BLaER1 treated with 17β-estradiol and CSF1 and Interleukin-3, amounts not matched to agents 10 nM and 100 nM (cell line): ENCODE results near the gene APOE.

Source experiments
- H3K27ac ChIP-seq, 11 experiments: shearing (Covaris generic); formaldehyde crosslinking; 2 replicates each; pipeline ENCODE4 v1.8.1; 2022
- H3K27me3 ChIP-seq, 11 experiments: shearing (Covaris generic); formaldehyde crosslinking; 2 replicates each; pipeline ENCODE4 v1.8.1; 2022
- H3K36me3 ChIP-seq, 11 experiments: shearing (Covaris generic); formaldehyde crosslinking; 2 replicates each; pipeline ENCODE4 v1.8.1; 2022
- H3K4me1 ChIP-seq, 10 experiments: shearing (Covaris generic); formaldehyde crosslinking; 2 replicates each; pipeline ENCODE4 v1.8.1; 2022
- H3K4me2 ChIP-seq, 11 experiments: shearing (Covaris generic); formaldehyde crosslinking; 2 replicates each; pipeline ENCODE4 v1.8.1; 2022
- H3K4me3 ChIP-seq, 10 experiments: shearing (Covaris generic); formaldehyde crosslinking; 2 replicates each; pipeline ENCODE4 v1.8.1; 2022
- H3K9ac ChIP-seq, 11 experiments: shearing (Covaris generic); formaldehyde crosslinking; 2 replicates each; pipeline ENCODE4 v1.8.1; 2022
- H3K9me3 ChIP-seq, 11 experiments: shearing (Covaris generic); formaldehyde crosslinking; replicated peaks in 1 of 11; 2 replicates each; pipeline ENCODE4 v1.8.1; 2022
- H4K20me1 ChIP-seq, 11 experiments: shearing (Covaris generic); formaldehyde crosslinking; 2 replicates each; pipeline ENCODE4 v1.8.1; 2022
- Cebpa-rat ChIP-seq, 11 experiments: shearing (Covaris generic); IDR thresholded peaks; 2 replicates each; pipeline ENCODE4 v1.8.1; 2022

Gene APOE

GRCh38 chr19:44900328-44901244, 5.0 kb upstream of the APOE start:
- Histone ChIP-seq H4K20me1 (peaks cover 0 to 91% (median 71%) of the 10 kb centered on the region in 11 experiments; a peak in 18 of 22 replicates), H3K27ac (no peak overlapping the region), H3K4me2 (no peak overlapping the region), H3K27me3 (peaks cover 3 to 5% (median 4%) of the 10 kb centered on the region in 11 experiments; a peak in 18 of 22 replicates), H3K9ac (peak overlapping the region in 1 of 11 experiments; percentile 29; a peak in 1 of 22 replicates), H3K36me3 (peaks cover 65 to 92% (median 86%) of the 10 kb centered on the region in 11 experiments), H3K9me3 (no peaks in the 10 kb centered on the region), H3K4me1 (peaks cover 0 to 18% (median 5%) of the 10 kb centered on the region in 10 experiments; a peak in 12 of 20 replicates), H3K4me3 (no peak overlapping the region)
- no peak for TF ChIP-seq Cebpa-rat (IDR thresholded peaks at IDR 0.05)

GRCh38 chr19:44903216-44903601, 2.4 kb upstream of the APOE start:
- Histone ChIP-seq H3K27ac (no peak overlapping the region), H3K27me3 (peaks cover 7 to 15% (median 9%) of the 10 kb centered on the region in 11 experiments; a peak in 19 of 22 replicates), H3K36me3 (peaks cover 39 to 65% (median 59%) of the 10 kb centered on the region in 11 experiments), H3K4me2 (no peak overlapping the region), H4K20me1 (peaks cover 0 to 64% (median 45%) of the 10 kb centered on the region in 11 experiments; a peak in 17 of 22 replicates), H3K4me1 (peaks cover 0 to 22% (median 8%) of the 10 kb centered on the region in 10 experiments; a peak in 12 of 20 replicates), H3K9me3 (no peaks in the 10 kb centered on the region), H3K9ac (no peak overlapping the region), H3K4me3 (no peak overlapping the region)
- TF ChIP-seq Cebpa-rat (IDR thresholded peaks at IDR 0.05) = no peak

DNA sequence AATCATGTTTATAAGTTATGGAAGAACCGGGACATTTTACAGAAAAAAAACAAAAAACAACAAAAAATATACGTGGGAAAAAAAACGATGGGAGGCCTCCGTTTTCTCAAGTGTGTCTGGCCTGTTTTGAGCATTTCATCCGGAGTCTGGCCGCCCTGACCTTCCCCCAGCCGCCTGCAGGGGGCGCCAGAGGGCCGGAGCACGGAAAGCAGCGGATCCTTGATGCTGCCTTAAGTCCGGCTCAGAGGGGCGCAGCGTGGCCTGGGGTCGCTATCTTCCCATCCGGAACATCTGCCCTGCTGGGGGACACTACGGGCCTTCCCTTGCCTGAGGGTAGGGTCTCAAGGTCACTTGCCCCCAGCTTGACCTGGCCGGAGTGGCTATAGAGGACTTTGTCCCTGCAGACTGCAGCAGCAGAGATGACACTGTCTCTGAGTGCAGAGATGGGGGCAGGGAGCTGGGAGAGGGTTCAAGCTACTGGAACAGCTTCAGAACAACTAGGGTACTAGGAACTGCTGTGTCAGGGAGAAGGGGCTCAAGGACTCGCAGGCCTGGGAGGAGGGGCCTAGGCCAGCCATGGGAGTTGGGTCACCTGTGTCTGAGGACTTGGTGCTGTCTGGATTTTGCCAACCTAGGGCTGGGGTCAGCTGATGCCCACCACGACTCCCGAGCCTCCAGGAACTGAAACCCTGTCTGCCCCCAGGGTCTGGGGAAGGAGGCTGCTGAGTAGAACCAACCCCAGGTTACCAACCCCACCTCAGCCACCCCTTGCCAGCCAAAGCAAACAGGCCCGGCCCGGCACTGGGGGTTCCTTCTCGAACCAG, 1.8 kb upstream of the APOE start:
- peak overlapping the region in 2 of 11 experiments; percentile 25 to 54; a peak in 3 of 22 replicates for H3K4me2 ChIP-seq
- peaks cover 34 to 59% (median 54%) of the 10 kb centered on the region in 11 experiments for H3K36me3 ChIP-seq
- peaks cover 7 to 15% (median 9%) of the 10 kb centered on the region in 11 experiments; a peak in 19 of 22 replicates for H3K27me3 ChIP-seq
- peak overlapping the region in 2 of 11 experiments; percentile 8 to 40; a peak in 3 of 22 replicates for H3K9ac ChIP-seq
- peaks cover 0 to 22% (median 8%) of the 10 kb centered on the region in 10 experiments; a peak in 12 of 20 replicates for H3K4me1 ChIP-seq
- H3K9me3 ChIP-seq = no peaks in the 10 kb centered on the region
- H4K20me1 ChIP-seq = peaks cover 0 to 58% (median 44%) of the 10 kb centered on the region in 11 experiments; a peak in 17 of 22 replicates
- H3K27ac ChIP-seq = peak overlapping the region in 1 of 11 experiments; percentile 29; a peak in 2 of 22 replicates
- no peak overlapping the region for H3K4me3 ChIP-seq
- TF ChIP-seq Cebpa-rat (IDR thresholded peaks at IDR 0.05) = no peak

DNA sequence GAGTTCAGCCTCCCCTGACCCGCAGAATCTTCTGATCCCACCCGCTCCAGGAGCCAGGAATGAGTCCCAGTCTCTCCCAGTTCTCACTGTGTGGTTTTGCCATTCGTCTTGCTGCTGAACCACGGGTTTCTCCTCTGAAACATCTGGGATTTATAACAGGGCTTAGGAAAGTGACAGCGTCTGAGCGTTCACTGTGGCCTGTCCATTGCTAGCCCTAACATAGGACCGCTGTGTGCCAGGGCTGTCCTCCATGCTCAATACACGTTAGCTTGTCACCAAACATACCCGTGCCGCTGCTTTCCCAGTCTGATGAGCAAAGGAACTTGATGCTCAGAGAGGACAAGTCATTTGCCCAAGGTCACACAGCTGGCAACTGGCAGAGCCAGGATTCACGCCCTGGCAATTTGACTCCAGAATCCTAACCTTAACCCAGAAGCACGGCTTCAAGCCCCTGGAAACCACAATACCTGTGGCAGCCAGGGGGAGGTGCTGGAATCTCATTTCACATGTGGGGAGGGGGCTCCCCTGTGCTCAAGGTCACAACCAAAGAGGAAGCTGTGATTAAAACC, 1.1 kb upstream of the APOE start:
- Histone ChIP-seq H3K4me2 (peak overlapping the region in 1 of 11 experiments; percentile 54; a peak in 2 of 22 replicates), H4K20me1 (peaks cover 0 to 53% (median 38%) of the 10 kb centered on the region in 11 experiments; a peak in 17 of 22 replicates), H3K27ac (no peak overlapping the region), H3K4me1 (peaks cover 0 to 23% (median 8%) of the 10 kb centered on the region in 10 experiments; a peak in 12 of 20 replicates), H3K9me3 (no peaks in the 10 kb centered on the region), H3K27me3 (peaks cover 7 to 15% (median 9%) of the 10 kb centered on the region in 11 experiments; a peak in 19 of 22 replicates), H3K36me3 (peaks cover 34 to 53% (median 47%) of the 10 kb centered on the region in 11 experiments), H3K4me3 (no peak overlapping the region), H3K9ac (no peak overlapping the region; a peak in 1 of 22 replicates)
- TF ChIP-seq Cebpa-rat (IDR thresholded peaks at IDR 0.05) = no peak

- peaks cover 3 to 22% (median 16%) of the 10 kb centered on the region in 11 experiments for H3K36me3 ChIP-seq
- peaks cover 7 to 15% (median 9%) of the 10 kb centered on the region in 11 experiments; a peak in 19 of 22 replicates for H3K27me3 ChIP-seq
- peaks cover 0 to 54% (median 35%) of the 10 kb centered on the region in 10 experiments; a peak in 17 of 20 replicates for H3K4me1 ChIP-seq
- no peak overlapping the region for H3K27ac ChIP-seq
- H3K4me3 ChIP-seq = no peak overlapping the region
- TF ChIP-seq Cebpa-rat (IDR thresholded peaks at IDR 0.05) = no peak
- H4K20me1 ChIP-seq = peaks cover 0 to 22% (median 16%) of the 10 kb centered on the region in 11 experiments; a peak in 17 of 22 replicates
- peak overlapping the region in 1 of 11 experiments; percentile 24; a peak in 1 of 22 replicates for H3K9ac ChIP-seq
- H3K9me3 ChIP-seq = no peaks in the 10 kb centered on the region
- no peak overlapping the region for H3K4me2 ChIP-seq
Observed at GRCh38 chr19:44907613-44908012, 2.0 kb downstream of the APOE start.

DNA sequence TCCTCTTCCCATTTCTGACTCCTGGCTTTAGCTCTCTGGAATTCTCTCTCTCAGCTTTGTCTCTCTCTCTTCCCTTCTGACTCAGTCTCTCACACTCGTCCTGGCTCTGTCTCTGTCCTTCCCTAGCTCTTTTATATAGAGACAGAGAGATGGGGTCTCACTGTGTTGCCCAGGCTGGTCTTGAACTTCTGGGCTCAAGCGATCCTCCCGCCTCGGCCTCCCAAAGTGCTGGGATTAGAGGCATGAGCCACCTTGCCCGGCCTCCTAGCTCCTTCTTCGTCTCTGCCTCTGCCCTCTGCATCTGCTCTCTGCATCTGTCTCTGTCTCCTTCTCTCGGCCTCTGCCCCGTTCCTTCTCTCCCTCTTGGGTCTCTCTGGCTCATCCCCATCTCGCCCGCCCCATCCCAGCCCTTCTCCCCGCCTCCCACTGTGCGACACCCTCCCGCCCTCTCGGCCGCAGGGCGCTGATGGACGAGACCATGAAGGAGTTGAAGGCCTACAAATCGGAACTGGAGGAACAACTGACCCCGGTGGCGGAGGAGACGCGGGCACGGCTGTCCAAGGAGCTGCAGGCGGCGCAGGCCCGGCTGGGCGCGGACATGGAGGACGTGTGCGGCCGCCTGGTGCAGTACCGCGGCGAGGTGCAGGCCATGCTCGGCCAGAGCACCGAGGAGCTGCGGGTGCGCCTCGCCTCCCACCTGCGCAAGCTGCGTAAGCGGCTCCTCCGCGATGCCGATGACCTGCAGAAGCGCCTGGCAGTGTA, 2.7 kb downstream of the APOE start:
- Histone ChIP-seq H3K9ac (peak overlapping the region in 1 of 11 experiments; percentile 24; a peak in 2 of 22 replicates), H3K4me1 (peaks cover 0 to 60% (median 41%) of the 10 kb centered on the region in 10 experiments; a peak in 17 of 20 replicates), H3K36me3 (peaks cover 0 to 15% (median 10%) of the 10 kb centered on the region in 11 experiments; a peak in 16 of 22 replicates), H3K27ac (no peak overlapping the region), H4K20me1 (peaks cover 0 to 15% (median 10%) of the 10 kb centered on the region in 11 experiments; a peak in 16 of 22 replicates), H3K27me3 (peaks cover 7 to 15% (median 9%) of the 10 kb centered on the region in 11 experiments; a peak in 19 of 22 replicates), H3K4me3 (no peak overlapping the region), H3K4me2 (no peak overlapping the region), H3K9me3 (no peaks in the 10 kb centered on the region)
- no peak for TF ChIP-seq Cebpa-rat (IDR thresholded peaks at IDR 0.05)

GRCh38 chr19:44908836-44909261, 3.3 kb downstream of the APOE start:
- TF ChIP-seq Cebpa-rat (IDR thresholded peaks at IDR 0.05) = no peak
- Histone ChIP-seq H3K9me3 (no peaks in the 10 kb centered on the region), H3K4me2 (no peak overlapping the region), H4K20me1 (peaks cover 0 to 9% (median 6%) of the 10 kb centered on the region in 11 experiments; a peak in 13 of 22 replicates), H3K4me3 (no peak overlapping the region), H3K27ac (no peak overlapping the region), H3K9ac (no peak overlapping the region), H3K4me1 (peaks cover 0 to 64% (median 46%) of the 10 kb centered on the region in 10 experiments; a peak in 18 of 20 replicates), H3K27me3 (peaks cover 7 to 15% (median 9%) of the 10 kb centered on the region in 11 experiments; a peak in 19 of 22 replicates), H3K36me3 (peaks cover 0 to 9% (median 7%) of the 10 kb centered on the region in 11 experiments; a peak in 7 of 22 replicates)
